H1 (cell line): ENCODE measurements around the gene SMTNL2. TPM values are rescaled to one million over a fixed set of nuclear protein-coding genes. Genes with fewer than 3 reads are reported as not detected.

ENCODE experiments used
- CTCF ChIA-PET: fragments of 300-600 bp; sonication (Branson Sonifier 250); formaldehyde crosslinking; loops from one replicate; lab custom pipeline; 2021; ENCODE audit not compliant: partially characterized antibody; lab: Charles Lee
- POLR2A ChIA-PET: fragments of 300-600 bp; sonication (Branson Sonifier 250); formaldehyde crosslinking; loops from one replicate; lab custom pipeline; 2021; ENCODE audit warnings: inconsistent platforms; ENCODE audit not compliant: partially characterized antibody; lab: Charles Lee
- DNase-seq, 2 experiments: peaks; one replicate each; pipeline versions ENCODE4 v3.0.0 to v3.0.0-alpha.2; 2010 to 2022; ENCODE audit warnings: low spot score in 2 of 2, low read depth in 1 of 2, mixed read lengths in 1 of 2
- FAIRE-seq: peaks from 2 replicates; lab custom pipeline; 2011; peaks lifted over from hg19 to GRCh38; lab: Jason Lieb, UNC
- H2AFZ ChIP-seq: 2 replicates; pipeline ENCODE4 v1.8.1; 2012; ENCODE audit warnings: low read length, inconsistent platforms
- H2AK5ac ChIP-seq: 2 replicates; pipeline ENCODE4 v1.6.1; 2013; ENCODE audit warnings: low read depth, low read length
- H2BK120ac ChIP-seq: replicated peaks from 2 replicates; pipeline ENCODE3; 2013; ENCODE audit warnings: low read depth, low read length, inconsistent platforms
- H2BK12ac ChIP-seq: 2 replicates; pipeline ENCODE4 v1.6.1; 2013; ENCODE audit warnings: low read depth, low read length
- H2BK15ac ChIP-seq: 2 replicates; pipeline ENCODE4 v1.6.1; 2013; ENCODE audit warnings: low read length
- H2BK20ac ChIP-seq: 2 replicates; pipeline ENCODE4 v1.6.1; 2013; ENCODE audit warnings: low read length
- H2BK5ac ChIP-seq: 2 replicates; pipeline ENCODE4 v1.6.1; 2013; ENCODE audit warnings: low read depth, low read length
- H3K14ac ChIP-seq: 2 replicates; pipeline ENCODE4 v1.6.1; 2013; ENCODE audit warnings: inconsistent platforms; ENCODE audit not compliant: insufficient read length
- H3K18ac ChIP-seq: 2 replicates; pipeline ENCODE4 v1.6.1; 2013; ENCODE audit warnings: low read length; ENCODE audit errors: extremely low read depth
- H3K23ac ChIP-seq: 2 replicates; pipeline ENCODE4 v1.6.1; 2013; ENCODE audit warnings: inconsistent platforms; ENCODE audit not compliant: insufficient read length
- H3K23me2 ChIP-seq: 2 replicates; pipeline ENCODE4 v1.6.1; 2013; ENCODE audit warnings: low read depth, low read length
- H3K27ac ChIP-seq: 2 replicates; pipeline ENCODE4 v1.6.1; 2011; ENCODE audit warnings: low read depth, low read length, inconsistent platforms
- H3K27me3 ChIP-seq, 4 experiments: replicated peaks in 1 of 4; 1 replicate in 1 of 4; 2 replicates in 3 of 4; pipeline versions ENCODE4 v1.6.1 to v1.8.1; 2011 to 2013; ENCODE audit warnings: low read length in 3 of 4, mild to moderate bottlenecking in 3 of 4, inconsistent platforms in 2 of 4, mixed read lengths in 2 of 4, moderate library complexity in 1 of 4; ENCODE audit not compliant: control insufficient read depth in 3 of 4, insufficient read depth in 3 of 4; ENCODE audit errors: extremely low read depth in 1 of 4
- H3K36me3 ChIP-seq, 4 experiments: 2 replicates each; pipeline versions ENCODE4 v1.6.1 to v1.8.1; 2011 to 2013; ENCODE audit warnings: mild to moderate bottlenecking in 4 of 4, low read length in 3 of 4, moderate library complexity in 2 of 4, control low read depth in 1 of 4, inconsistent platforms in 1 of 4; ENCODE audit not compliant: insufficient read depth in 4 of 4, control insufficient read depth in 2 of 4
- H3K4ac ChIP-seq: replicated peaks from 2 replicates; pipeline ENCODE3; 2013; ENCODE audit warnings: low read length, low read depth, mixed read lengths, inconsistent platforms; ENCODE audit not compliant: insufficient read length
- H3K4me1 ChIP-seq, 4 experiments: replicated peaks in 1 of 4; 1 replicate in 1 of 4; 2 replicates in 3 of 4; pipeline versions ENCODE4 v1.6.1 to v1.8.1; 2011 to 2013; ENCODE audit warnings: low read length in 3 of 4, inconsistent platforms in 2 of 4, mixed read lengths in 1 of 4; ENCODE audit not compliant: insufficient read depth in 4 of 4, control insufficient read depth in 3 of 4
- H3K4me2 ChIP-seq, 2 experiments: 2 replicates each; pipeline versions ENCODE4 v1.6.1 to v1.8.1; 2011 to 2013; ENCODE audit warnings: low read depth in 2 of 2, low read length in 2 of 2, control low read depth in 1 of 2, inconsistent platforms in 1 of 2, mild to moderate bottlenecking in 1 of 2; ENCODE audit not compliant: insufficient read depth in 1 of 2
- H3K4me3 ChIP-seq, 4 experiments: fragments of 200-600, 300-600 bp in 1 of 4; sonication (generic), shearing (Covaris generic), sonication (Bioruptor Twin) in 1 of 4; 2 replicates each; pipeline versions ENCODE4 v1.5.1 to v1.8.1; 2011 to 2016; ENCODE audit warnings: low read length in 4 of 4, low read depth in 3 of 4, control low read depth in 2 of 4, inconsistent platforms in 2 of 4, mild to moderate bottlenecking in 2 of 4, mixed read lengths in 1 of 4, moderate library complexity in 1 of 4; ENCODE audit not compliant: insufficient read depth in 2 of 4; ENCODE audit errors: extremely low read depth in 1 of 4
- H3K56ac ChIP-seq: replicated peaks from 2 replicates; pipeline ENCODE3; 2013; ENCODE audit warnings: low read depth, mild to moderate bottlenecking, mixed read lengths, low read length, inconsistent platforms; ENCODE audit not compliant: insufficient read length
- H3K79me1 ChIP-seq: 2 replicates; pipeline ENCODE4 v1.6.1; 2013; ENCODE audit warnings: low read depth, low read length, control low read depth
- H3K79me2 ChIP-seq, 2 experiments: 2 replicates each; pipeline versions ENCODE4 v1.6.1 to v1.8.1; 2012 to 2013; ENCODE audit warnings: low read length in 2 of 2, mild to moderate bottlenecking in 2 of 2, inconsistent platforms in 1 of 2; ENCODE audit not compliant: insufficient read depth in 2 of 2, control insufficient read depth in 1 of 2
- H3K9ac ChIP-seq, 4 experiments: replicated peaks in 1 of 4; 1 replicate in 1 of 4; 2 replicates in 3 of 4; pipeline versions ENCODE4 v1.6.1 to v1.8.1; 2011 to 2013; ENCODE audit warnings: low read depth in 3 of 4, low read length in 3 of 4, control low read depth in 2 of 4, mild to moderate bottlenecking in 2 of 4, moderate library complexity in 2 of 4, inconsistent platforms in 1 of 4; ENCODE audit errors: extremely low read depth in 1 of 4
- H3K9me3 ChIP-seq, 2 experiments: 2 replicates each; pipeline versions ENCODE4 v1.6.1 to v1.8.1; 2012 to 2013; ENCODE audit warnings: mild to moderate bottlenecking in 2 of 2, moderate library complexity in 2 of 2, control low read depth in 1 of 2, inconsistent platforms in 1 of 2, low read depth in 1 of 2, low read length in 1 of 2, mixed read lengths in 1 of 2; ENCODE audit not compliant: insufficient read depth in 2 of 2
- H4K20me1 ChIP-seq, 2 experiments: replicated peaks in 1 of 2; 2 replicates each; pipeline versions ENCODE3 to v1.8.1; 2011 to 2013; ENCODE audit warnings: inconsistent platforms in 2 of 2, low read length in 2 of 2, mild to moderate bottlenecking in 1 of 2; ENCODE audit not compliant: insufficient read depth in 2 of 2, control insufficient read depth in 1 of 2
- H4K5ac ChIP-seq: 2 replicates; pipeline ENCODE4 v1.6.1; 2013; ENCODE audit warnings: low read length, low read depth, mixed read lengths, inconsistent platforms; ENCODE audit not compliant: insufficient read length
- H4K8ac ChIP-seq: 2 replicates; pipeline ENCODE4 v1.8.0; 2013; ENCODE audit warnings: mild to moderate bottlenecking, moderate library complexity, low read length, inconsistent platforms; ENCODE audit not compliant: insufficient read depth; ENCODE audit errors: extremely low read depth
- H4K91ac ChIP-seq: replicated peaks from 2 replicates; pipeline ENCODE3; 2013; ENCODE audit warnings: low read length, mixed read lengths, inconsistent platforms; ENCODE audit not compliant: insufficient read length
- BCL11A ChIP-seq, 2 experiments: IDR thresholded peaks; one replicate each; pipeline ENCODE4 v1.6.1; 2011; ENCODE audit warnings: low read depth in 2 of 2, low read length in 2 of 2, mild to moderate bottlenecking in 2 of 2
- CEBPB ChIP-seq: IDR thresholded peaks from 2 replicates; pipeline ENCODE4 v1.6.1; 2012; ENCODE audit warnings: low read depth, low read length
- KDM5A ChIP-seq: fragments of 200-600 bp; IDR thresholded peaks from 2 replicates; pipeline ENCODE4 v1.7.1; 2012; ENCODE audit warnings: mild to moderate bottlenecking, low read length, inconsistent platforms, mixed read lengths
- SP1 ChIP-seq: IDR thresholded peaks from 2 replicates; pipeline ENCODE4 v1.6.1; 2011; ENCODE audit warnings: low read depth, low read length
- WGBS, 2 experiments: shearing (Covaris generic) in 1 of 2; methylation state at CpG; one replicate each; pipeline versions ENCODE4 v1.1.6 to v1.1.7; 2013 to 2015; ENCODE audit warnings: low lambda C conversion rate in 2 of 2, mixed read lengths in 2 of 2, inconsistent platforms in 1 of 2, low coverage in 1 of 2, missing lambda C conversion rate in 1 of 2; ENCODE audit not compliant: insufficient replicate concordance in 2 of 2, insufficient coverage in 1 of 2, insufficient read length in 1 of 2; ENCODE audit errors: extremely low coverage in 1 of 2, missing lambda C conversion rate in 1 of 2; 5-methylcytosine and 5-hydroxymethylcytosine counted together
- polyA plus RNA-seq, 7 experiments: library from polyadenylated mRNA; depleted of rRNA in 3 of 7; stranded (reverse) in 5 of 7; unstranded in 2 of 7; fragments of >200 nt in 5 of 7; fragments of 200-250 nt in 2 of 7; gene quantifications; 1 replicate in 5 of 7; 2 replicates in 1 of 7; 4 replicates in 1 of 7; pipeline versions ENCODE4 v1.2.1 to v1.2.3, GENCODE V29; 2011 to 2013; ENCODE audit warnings: missing spikeins in 2 of 7, mixed read lengths in 2 of 7
- total RNA-seq: library from RNA; stranded (reverse); fragmentation: NEBNext Ultra II Directional; extraction: Animal tissue kit (Norgen Biotek cat#: 25700); gene quantifications from 2 replicates; pipeline ENCODE4 v1.2.1, GENCODE V29; 2021

SMTNL2 gene
- total and polyA plus RNA-seq, 2 of the 8 experiments (the other 6 are each of a cell fraction or from before 2014, with no cell fraction given): 3.6 to 4.5 TPM

GRCh38 chr17:4548061-4548461, 36.3 kb upstream of the SMTNL2 start:
- Histone ChIP-seq H2BK20ac (no peak overlapping the region), H3K79me1 (peaks cover 3% of the 10 kb centered on the region; the same call in 1 of the 2 replicates), H2AFZ (no peak overlapping the region), H2AK5ac (no peak overlapping the region), H3K27ac (no peak overlapping the region), H2BK5ac (no peak overlapping the region; the same call in 1 of the 2 replicates), H3K14ac (no peak overlapping the region), H2BK15ac (no peak overlapping the region), H3K9me3 (no peaks in the 10 kb centered on the region), H3K9ac (no peak overlapping the region), H3K23ac (no peak overlapping the region), H2BK120ac (no peak overlapping the region), H3K23me2 (no peaks in the 10 kb centered on the region; the same call in 1 of the 2 replicates), H3K27me3 (no peaks in the 10 kb centered on the region), H3K4me1 (no peaks in the 10 kb centered on the region; a peak in 1 of 7 replicates), H3K18ac (no peak overlapping the region), H4K8ac (no peak overlapping the region), H4K20me1 (peaks cover 9 to 26% of the 10 kb centered on the region in 2 experiments), H3K79me2 (peaks cover 0 to under 1% of the 10 kb centered on the region in 2 experiments; a peak in 1 of 4 replicates), H2BK12ac (no peak overlapping the region), H3K4me3 (no peak overlapping the region), H3K4ac (no peak overlapping the region), H3K36me3 (peaks cover 51 to 89% (median 74%) of the 10 kb centered on the region in 4 experiments), H3K56ac (no peak overlapping the region), H3K4me2 (no peak overlapping the region), H4K5ac (no peak overlapping the region), H4K91ac (no peak overlapping the region)
- POLR2A ChIA-PET: interaction anchor here (0.7 to 37.1 kb wide), 5 partner anchors 1 to 84 kb away, joined by 3 to 546 read pairs (median 5); partner anchors contain the start of genes GGT6 and MYBBP1A
- CTCF ChIA-PET: interaction anchor here (1.1 to 1.9 kb wide), 2 partner anchors 10 to 155 kb away, joined by 3 to 7 read pairs; no protein-coding TSS in a partner anchor
- 95% methylated on average over 18 of the region's 18 CpGs; no CpG with 5 or more reads in 1 of the 2 experiments for WGBS, 2 experiments
- DNase-seq: no peak
- no peak for FAIRE-seq
- TF ChIP-seq CEBPB (no peak), BCL11A (IDR thresholded peaks at IDR 0.05; ENCODE audit: low read depth in 2 of 2, low read length in 2 of 2) (no peak), SP1 (no peak), KDM5A (no peak)
